ENCODE results near the gene CHCHD6. TPM values are rescaled to one million over a fixed set of nuclear protein-coding genes. Genes with fewer than 3 reads are reported as not detected.

The CHCHD6 gene
- total RNA-seq, 1 donor from 2014 or later, result 38.2 TPM

DNA sequence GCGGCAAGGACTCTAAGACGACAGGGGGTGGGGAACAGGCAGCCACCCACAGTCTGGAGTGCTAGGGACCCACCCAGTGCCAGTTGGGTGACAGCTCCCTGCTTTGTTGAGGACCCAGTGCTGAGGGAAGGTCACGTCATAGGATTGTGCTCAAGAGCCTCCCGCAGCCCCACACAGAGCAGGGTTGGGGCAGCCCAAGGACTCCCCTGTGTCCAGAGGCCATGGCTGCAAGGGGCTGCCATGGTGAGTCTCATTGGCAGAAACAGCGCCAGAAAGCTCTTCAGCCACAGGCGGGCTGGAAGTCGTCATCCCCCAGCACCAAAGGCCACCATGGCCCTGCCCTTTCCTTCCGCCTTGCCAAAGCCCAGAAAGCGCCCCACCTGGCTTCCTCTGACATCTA lies 241.9 kb downstream of the CHCHD6 start:
- no peak overlapping the region for H3K4me3 ChIP-seq (ENCODE audit: low read depth, low read length)
- TF ChIP-seq CTCF (conservative IDR thresholded peaks at IDR 0.05; ENCODE audit: low read depth, low read length), result no peak
- DNase-seq (ENCODE audit: low read depth), result no peak

- TF ChIP-seq CTCF (conservative IDR thresholded peaks at IDR 0.05; ENCODE audit: low read depth, low read length), result no peak
- no peak overlapping the region for H3K4me3 ChIP-seq (ENCODE audit: low read depth, low read length)
- no peak for DNase-seq (ENCODE audit: low read depth)
Observed at GRCh38 chr3:126946405-126946804, 242.4 kb downstream of the CHCHD6 start.

DNA sequence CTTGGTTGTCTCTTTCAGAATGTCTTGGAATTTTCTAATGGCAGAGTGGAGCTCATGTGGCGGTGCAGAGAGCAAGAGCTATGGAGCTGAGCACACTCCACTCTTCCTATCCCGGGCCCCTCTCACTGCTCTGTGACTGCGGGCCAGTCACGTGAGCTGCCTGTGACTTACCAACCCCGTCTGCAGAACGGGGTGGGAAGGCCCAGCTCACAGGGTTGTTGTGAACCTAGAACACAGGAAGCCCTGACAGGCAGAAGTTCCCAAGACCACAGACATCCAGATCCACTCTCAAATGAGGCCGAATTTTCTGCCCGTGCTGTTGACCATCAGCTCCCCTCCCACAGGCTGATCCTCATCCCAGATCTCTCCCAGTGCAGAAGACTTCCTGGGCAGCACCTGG lies 243.4 kb downstream of the CHCHD6 start:
- TF ChIP-seq CTCF (conservative IDR thresholded peaks at IDR 0.05; ENCODE audit: low read depth, low read length), result no peak
- no peak for DNase-seq (ENCODE audit: low read depth)
- no peak overlapping the region for H3K4me3 ChIP-seq (ENCODE audit: low read depth, low read length)

DNA sequence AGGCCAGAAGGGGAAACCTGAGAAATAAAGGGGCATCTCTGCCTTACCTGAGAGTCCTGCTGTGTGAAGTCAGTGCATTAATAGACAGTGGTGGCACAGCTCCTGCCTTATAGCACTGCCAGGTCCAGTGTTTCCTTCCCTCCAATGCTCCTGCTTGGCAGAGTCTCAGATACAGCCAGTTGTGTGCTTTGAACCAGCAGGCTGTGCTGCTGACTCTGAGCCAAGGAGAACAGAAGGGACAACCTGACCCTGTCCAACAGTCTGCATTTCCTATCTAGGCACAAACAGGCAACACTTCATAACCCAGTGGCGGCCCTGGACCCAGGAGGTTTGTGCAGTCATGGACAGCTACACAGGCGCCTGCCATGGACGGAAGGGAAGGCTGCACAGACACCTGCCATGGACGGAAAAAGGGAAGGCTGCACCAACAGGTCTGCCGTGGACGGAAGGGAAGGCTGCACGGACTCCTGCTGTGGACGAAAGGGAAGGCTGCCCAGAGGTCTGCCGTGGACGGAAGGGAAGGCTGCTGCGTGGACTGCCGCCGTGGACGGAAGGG lies 245.0 kb downstream of the CHCHD6 start:
- no peak for TF ChIP-seq CTCF (conservative IDR thresholded peaks at IDR 0.05; ENCODE audit: low read depth, low read length)
- H3K4me3 ChIP-seq (ENCODE audit: low read depth, low read length), result no peak overlapping the region
- no peak for DNase-seq (ENCODE audit: low read depth)

- TF ChIP-seq CTCF (conservative IDR thresholded peaks at IDR 0.05; ENCODE audit: low read depth, low read length), result no peak
- no peak for DNase-seq (ENCODE audit: low read depth)
- no peak overlapping the region for H3K4me3 ChIP-seq (ENCODE audit: low read depth, low read length)
Observed at GRCh38 chr3:126951561-126951960, 247.5 kb downstream of the CHCHD6 start.

DNA sequence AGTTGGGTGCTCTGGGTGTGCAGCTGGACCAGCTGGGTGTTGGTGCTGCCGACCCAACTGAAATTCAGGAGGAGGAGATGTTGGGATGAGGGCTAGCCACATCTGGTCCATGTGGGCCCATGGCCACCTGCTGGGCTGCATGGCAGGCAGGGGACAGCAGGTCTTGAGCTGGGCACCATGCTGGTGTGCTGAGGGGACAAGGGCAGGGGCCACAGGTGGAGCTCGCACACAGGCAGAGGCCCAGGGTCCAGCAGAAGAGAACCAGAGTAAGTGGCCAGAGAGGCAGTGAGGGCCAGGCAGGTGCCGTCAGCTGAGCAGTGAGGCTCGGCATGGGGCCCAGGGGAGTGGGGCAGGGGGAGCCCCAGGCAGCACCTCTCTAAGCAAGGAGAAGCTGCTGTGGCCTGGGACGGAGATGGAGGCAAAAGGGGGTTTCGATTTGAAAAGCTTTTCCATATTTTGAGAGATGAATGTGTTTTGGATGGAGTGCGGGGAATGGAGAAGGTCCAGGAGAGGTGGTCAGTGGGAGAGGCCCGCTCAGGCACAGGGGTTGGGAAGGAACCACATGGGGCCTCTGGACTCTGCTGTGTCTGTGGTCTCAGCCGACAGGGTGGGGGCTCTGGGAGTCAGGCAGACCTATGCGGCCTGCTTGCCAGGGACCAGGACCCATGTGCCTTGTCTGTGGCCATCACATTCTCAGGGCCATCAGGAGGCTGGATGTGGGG lies 248.4 kb downstream of the CHCHD6 start:
- DNase-seq (ENCODE audit: low read depth), result no peak
- TF ChIP-seq CTCF (conservative IDR thresholded peaks at IDR 0.05; ENCODE audit: low read depth, low read length), result no peak
- H3K4me3 ChIP-seq (ENCODE audit: low read depth, low read length), result no peak overlapping the region
